HG03025 (cell line): ENCODE results near the gene MBNL1.
"Not testable (repeated sequence)": the region's sequence is repeated elsewhere in the genome, so short reads cannot be mapped to it uniquely, and the experiment has no call there.

Experiments used
- ATAC-seq: cut with Tn5 transposase; IDR thresholded peaks from one replicate; pipeline ENCODE4 v1.9.1; 2021; ENCODE audit warnings: mild to moderate bottlenecking, moderate library complexity; ENCODE audit not compliant: unreplicated experiment, low FRiP score

The MBNL1 gene

DNA sequence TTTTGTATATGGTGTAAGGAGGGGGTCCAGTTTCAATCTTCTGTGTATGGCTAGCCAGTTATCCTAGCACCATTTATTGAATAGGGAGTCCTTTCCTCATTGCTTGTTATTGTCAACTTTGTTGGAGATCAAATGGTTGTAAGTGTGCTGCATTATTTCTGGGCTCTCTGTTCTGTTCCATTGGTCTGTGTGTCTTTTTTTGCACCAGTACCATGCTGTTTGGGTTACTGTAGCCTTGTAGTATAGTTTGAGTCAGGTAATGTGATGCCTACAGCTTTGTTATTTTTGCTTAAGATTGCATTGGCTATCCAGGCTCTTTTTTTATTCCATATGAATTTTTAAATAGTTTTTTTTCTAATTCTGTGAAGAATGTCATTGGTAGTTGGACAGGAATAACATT, 166.5 kb downstream of the MBNL1 start:
- ATAC-seq: not testable (repeated sequence)

DNA sequence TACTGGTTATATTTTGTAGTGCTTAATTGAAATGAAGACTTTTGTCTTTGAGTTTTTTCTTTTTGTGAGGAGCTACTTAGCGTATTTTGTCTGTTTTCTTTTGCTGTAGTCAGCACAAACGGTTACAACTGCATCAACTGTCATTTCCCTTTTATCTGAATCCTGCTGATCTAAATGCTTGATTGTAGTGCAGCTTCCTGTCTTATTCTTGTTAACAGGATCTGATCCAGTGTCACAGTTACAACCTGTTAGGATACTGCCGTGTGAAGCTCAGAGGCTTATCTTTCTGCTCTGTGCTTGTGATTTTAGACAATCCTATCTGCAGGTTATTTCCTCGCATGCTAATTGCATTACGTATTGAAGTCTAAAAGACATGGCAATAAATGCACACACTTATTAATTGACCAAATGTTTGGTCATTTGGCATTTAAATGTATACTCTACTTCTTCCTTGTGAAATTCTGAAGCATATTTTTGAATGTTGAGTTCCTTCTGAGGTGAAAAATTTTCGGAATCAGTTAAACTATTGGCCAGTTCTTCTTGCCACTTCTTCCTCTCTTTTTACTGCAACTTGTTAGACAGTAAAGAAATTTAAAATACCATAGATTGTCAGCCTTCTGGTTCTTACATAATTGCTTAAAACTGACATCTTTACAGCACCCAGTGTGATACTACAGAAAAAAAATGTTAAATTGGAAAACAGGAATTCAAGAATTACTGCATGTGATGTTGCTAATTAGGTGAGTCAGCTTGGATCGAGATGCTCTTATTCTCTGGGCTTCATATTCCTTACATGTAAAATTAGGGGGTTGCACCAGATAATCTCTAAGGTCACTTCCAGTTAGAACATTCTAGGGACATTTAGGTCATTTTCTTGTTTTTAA, 168.2 kb downstream of the MBNL1 start:
- ATAC-seq: no peak

DNA sequence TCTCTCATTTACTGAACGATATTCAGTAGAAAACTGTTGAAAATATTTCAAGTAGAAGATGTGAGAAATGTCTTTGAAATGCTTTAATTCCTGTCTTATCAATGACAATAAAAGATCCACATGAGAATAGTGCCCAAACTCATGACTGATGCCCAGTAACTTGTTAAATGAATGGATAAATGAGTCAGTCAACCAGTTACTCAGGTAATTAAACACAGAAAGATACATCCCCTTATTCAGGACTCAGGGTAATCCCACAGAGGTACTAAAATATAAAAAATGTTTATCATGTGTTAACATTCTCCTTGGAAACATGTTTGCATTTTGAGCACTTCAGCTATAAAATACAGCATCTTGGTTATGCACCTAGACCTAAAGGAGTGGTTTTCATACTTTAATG, 169.5 kb downstream of the MBNL1 start:
- no peak for ATAC-seq

DNA sequence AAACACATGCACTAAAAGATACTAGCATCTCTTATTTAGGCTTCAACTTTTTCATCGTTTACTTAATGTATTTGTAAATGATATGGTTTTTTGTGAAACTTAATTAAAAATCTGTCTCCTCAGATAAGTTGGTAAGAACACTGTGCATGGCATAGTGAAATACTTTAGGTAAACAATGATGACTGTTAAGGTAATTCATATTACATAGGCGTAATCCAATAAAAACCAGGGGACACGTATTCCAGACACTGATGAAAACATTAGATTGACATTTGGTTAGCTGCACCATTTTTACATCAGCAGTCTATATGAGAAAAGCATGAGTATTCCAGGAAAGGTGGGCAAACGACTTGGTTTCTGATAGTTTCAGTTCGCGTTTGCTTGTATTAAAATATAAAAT, 170.0 kb downstream of the MBNL1 start:
- ATAC-seq: no peak

GRCh38 chr3:152440243-152440642, 171.5 kb downstream of the MBNL1 start:
- not testable (repeated sequence) for ATAC-seq

- ATAC-seq: no peak
Observed at GRCh38 chr3:152443212-152444023, 174.7 kb downstream of the MBNL1 start.

GRCh38 chr3:152444029-152444641, 175.4 kb downstream of the MBNL1 start:
- no peak for ATAC-seq

DNA sequence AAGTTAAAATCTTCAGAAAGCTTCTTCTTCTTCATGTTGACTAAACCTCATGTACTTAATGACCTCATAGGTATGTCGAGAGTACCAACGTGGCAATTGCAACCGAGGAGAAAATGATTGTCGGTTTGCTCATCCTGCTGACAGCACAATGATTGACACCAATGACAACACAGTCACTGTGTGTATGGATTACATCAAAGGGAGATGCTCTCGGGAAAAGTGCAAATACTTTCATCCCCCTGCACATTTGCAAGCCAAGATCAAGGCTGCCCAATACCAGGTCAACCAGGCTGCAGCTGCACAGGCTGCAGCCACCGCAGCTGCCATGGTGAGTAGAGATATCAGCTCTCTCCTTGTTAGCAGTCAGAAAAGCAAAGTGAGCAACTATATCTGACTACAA, 176.5 kb downstream of the MBNL1 start:
- no peak for ATAC-seq

DNA sequence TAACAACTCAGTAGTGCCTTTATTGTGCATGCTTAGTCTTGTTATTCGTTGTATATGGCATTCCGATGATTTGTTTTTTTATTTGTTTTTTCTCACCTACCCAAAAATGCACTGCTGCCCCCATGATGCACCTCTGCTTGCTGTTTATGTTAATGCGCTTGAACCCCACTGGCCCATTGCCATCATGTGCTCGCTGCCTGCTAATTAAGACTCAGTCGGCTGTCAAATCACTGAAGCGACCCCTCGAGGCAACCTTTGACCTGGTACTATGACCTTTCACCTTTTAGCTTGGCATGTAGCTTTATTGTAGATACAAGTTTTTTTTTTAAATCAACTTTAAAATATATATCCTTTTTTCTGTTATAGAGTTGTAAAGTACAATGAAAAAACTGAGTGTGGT, 177.8 kb downstream of the MBNL1 start:
- ATAC-seq: no peak

- no peak for ATAC-seq
Observed at GRCh38 chr3:152447511-152447910, 178.8 kb downstream of the MBNL1 start.

DNA sequence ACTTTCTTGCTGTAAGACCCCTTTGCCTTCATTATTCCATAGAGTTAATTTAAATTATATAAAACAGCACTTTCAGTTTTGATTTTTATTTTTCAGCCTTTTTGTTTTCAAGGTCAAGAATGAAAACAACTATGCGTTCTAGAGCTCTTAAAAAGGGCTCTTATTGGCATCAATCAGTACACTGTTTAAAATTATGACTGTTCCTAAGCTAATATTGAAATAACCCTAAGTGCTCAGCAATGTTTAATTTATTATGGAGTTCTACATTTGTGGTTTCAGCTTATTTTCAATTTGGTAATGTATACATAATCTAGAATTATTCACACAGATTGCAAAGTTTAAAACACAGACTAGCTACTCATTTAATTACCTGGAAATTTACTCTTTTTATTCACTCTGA, 179.4 kb downstream of the MBNL1 start:
- ATAC-seq: no peak

DNA sequence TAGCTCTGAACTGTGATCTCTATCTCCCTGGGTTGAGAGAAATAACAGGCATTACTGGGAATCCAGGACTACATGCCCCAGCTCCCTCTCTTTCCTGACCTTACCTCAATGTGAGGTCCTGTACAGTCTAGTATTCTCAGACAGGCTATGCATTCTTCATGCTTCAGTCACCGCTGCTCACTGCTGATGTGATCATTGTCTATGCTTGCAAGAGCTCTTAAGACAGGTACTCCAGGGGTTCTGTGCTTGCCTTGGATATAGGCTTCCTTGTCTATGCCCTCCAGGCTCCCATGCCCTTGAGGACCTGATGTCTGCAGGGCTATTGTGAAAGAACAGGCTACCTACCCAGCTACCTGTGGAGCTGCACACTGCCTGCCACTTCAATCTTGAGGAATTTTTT, 183.6 kb downstream of the MBNL1 start:
- ATAC-seq: no peak

DNA sequence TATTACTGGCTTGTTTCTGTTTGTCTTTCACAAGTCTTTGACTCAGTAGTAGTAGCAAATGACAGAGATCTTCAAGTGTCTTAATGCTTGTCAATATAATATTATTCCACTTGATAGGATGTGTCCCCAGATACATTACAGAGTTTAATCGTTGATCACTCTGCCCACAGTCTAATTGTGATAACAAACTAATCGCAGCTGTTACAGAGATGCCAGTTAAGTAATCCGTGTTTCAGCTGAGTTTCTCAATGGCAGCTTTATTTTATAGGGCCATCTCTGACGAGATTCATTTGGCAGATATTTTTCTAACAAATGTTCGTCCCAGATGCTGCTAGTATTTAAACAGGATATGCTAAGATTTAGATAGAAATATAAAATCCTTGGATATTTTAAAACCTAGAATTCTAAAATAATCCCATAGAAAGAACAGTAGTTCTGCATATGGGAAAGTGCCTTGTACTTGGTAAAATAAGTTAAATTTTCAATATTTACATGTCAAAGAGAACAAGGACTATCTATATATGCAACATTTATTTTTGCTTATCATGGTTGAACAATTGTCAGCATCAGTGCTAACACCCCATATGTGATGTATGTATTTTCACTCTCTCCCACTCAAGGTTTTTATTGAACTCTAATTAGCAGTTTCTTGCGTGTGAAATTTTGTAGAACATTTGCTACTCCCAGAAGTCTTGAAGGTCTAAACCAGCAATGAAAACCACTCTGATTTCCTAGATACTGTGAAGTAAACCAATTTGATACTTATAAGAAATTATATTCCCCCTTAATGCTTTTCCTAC, 185.5 kb downstream of the MBNL1 start:
- no peak for ATAC-seq

GRCh38 chr3:152455989-152456388, 187.3 kb downstream of the MBNL1 start:
- ATAC-seq: no peak

DNA sequence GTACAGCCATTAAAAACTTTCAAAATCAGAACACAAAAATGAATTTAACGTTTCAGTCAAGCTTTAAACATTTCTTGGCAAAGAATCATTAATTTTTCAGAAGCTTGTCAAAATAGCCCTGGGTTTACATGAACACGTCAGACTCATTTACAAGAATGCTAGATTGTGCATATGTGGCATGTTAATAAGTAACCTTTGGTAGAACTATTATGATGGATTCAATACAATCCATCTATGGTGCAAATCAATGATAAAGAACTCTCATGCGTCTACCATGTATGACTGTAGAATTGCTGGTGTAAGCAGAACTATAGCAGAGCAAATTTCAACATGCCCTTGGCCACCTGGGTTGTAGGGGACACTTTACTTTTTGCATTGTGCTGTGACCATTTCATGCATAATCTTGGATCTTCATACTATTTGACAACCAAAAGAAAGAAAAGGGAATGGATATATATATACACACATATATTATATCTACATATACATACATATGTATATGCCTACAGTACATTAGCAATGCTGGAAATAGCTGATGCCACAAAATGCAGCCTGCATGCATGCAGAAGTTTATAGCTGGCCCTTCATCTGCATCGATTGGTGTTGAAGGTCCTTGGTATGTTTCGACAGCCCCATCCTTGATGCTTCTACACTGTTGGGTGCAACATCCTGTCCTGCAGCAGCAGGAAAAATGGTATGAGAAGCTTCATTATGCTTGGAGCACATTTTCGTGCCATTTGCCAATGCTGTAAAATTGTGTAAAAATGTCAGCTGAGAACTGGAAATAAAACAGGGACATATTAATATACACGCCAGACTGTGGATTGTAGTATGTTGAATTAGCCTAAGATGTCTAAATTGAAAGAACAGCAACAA, 189.0 kb downstream of the MBNL1 start:
- ATAC-seq: no peak

GRCh38 chr3:152458376-152459117, 189.8 kb downstream of the MBNL1 start:
- ATAC-seq: no peak

DNA sequence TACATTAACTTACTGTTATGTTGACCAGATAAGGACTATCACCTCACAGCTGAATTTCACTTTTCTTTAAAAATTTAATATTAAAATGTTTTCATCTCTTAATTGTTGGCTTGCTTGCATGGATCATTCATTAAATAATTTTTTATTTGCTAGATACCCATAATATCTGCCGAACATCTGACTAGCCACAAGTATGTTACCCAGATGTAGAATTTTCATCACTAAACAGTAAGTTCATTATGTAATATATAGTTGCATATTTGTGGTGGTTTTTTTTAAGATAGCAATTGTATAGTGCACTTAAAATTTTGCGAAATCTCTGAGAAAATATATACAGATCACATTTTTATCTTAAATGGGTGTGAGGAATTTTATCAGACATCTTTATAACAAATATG, 190.4 kb downstream of the MBNL1 start:
- no peak for ATAC-seq

DNA sequence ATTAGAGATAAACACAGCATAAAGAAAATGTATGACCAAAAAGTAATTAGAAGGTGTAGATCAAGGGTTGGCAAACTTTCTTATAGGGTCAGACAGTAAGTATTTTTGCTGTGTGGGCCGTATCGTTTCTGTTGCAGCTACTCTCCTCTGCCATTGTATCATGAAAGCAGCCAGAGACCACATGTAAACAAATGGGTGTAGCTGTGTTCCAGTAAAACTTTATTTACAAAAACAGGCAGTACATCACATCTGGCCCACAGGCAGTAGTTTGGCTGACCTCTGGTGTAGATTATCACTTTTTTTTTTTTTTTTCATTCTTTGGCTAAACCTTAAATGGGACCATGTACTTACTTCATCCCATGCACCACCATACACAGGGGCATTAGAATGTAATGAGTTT, 190.8 kb downstream of the MBNL1 start:
- ATAC-seq: no peak

DNA sequence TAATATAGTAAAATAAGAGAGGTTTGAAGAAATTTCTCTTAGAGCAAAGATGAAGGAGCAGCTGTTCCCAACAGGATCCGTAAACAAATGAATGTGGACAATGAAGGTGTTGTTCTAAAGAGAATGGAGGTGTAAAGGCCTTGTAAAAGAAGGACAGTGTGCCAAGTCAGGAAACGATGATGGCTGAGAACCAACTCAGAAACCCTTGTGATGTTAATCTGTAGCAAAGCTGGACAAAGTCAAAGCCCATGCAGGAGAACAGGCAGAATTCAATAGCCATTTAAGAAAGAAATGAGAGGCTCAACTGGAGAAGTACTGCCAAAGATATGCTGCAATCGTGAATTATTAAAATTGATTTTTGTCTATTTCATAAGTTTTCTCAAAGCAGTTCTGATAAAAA, 192.2 kb downstream of the MBNL1 start:
- no peak for ATAC-seq
